Activated naive CD4-positive, alpha-beta T cell treated with anti-CD3 and anti-CD28 coated beads, Interleukin-2, amount 50 U/mL, for 72 hours (primary cell): ENCODE measurements around the gene CAPG. TPM values are rescaled to one million over a fixed set of nuclear protein-coding genes. Genes with fewer than 3 reads are reported as not detected.
A peak's percentile ranks its signal among the peaks of the same experiment; 100 is the strongest.
"Not testable (repeated sequence)": the region's sequence is repeated elsewhere in the genome, so short reads cannot be mapped to it uniquely, and the experiment has no call there.

ENCODE experiments used
- ATAC-seq, 2 donors: fragments of 150-1000 bp; cut with Tn5 transposase; 2 replicates each; pipeline ENCODE4 v1.10.0; 2021; ENCODE audit warnings: mild to moderate bottlenecking in 2 of 2, moderate library complexity in 2 of 2
- DNase-seq, 2 donors: peaks; one replicate each; pipeline ENCODE4 v3.0.0; 2021 to 2022; ENCODE audit warnings: low spot score in 2 of 2
- H3K27ac Mint-ChIP-seq, 2 donors: one replicate each; pipeline ENCODE4 v1.8.0; 2022; ENCODE audit warnings: mild to moderate bottlenecking in 2 of 2, mixed read lengths in 2 of 2
- H3K36me3 Mint-ChIP-seq, 2 donors: one replicate each; pipeline ENCODE4 v1.8.0; 2022; ENCODE audit warnings: mixed read lengths in 2 of 2
- H3K9me3 Mint-ChIP-seq, 2 donors: one replicate each; pipeline ENCODE4 v1.8.0; 2022; ENCODE audit warnings: mixed read lengths in 2 of 2
- total RNA-seq, 2 donors: library from RNA; stranded (reverse); gene quantifications; one replicate each; pipeline ENCODE4 v1.2.3, GENCODE V29; 2022

Gene CAPG
- total RNA-seq, 2 donors from 2014 or later = 38.0 to 39.8 TPM

GRCh38 chr2:85394261-85394681 lies 15.9 kb downstream of the CAPG start:
- DNase-seq (peak in 1 of 2 donors; percentile 37), ATAC-seq (no peak)
- Mint-ChIP-seq H3K36me3 (no peaks in the 10 kb centered on the region), H3K9me3 (no peaks in the 10 kb centered on the region), H3K27ac (peak overlapping the region in 1 of 2 donors; percentile 24)

GRCh38 chr2:85393836-85394235 lies 16.3 kb downstream of the CAPG start:
- no peaks in the 10 kb centered on the region for H3K36me3 Mint-ChIP-seq
- ATAC-seq = no peak
- peak overlapping the region in 1 of 2 donors; percentile 24 for H3K27ac Mint-ChIP-seq
- H3K9me3 Mint-ChIP-seq = no peaks in the 10 kb centered on the region
- DNase-seq = peak in 1 of 2 donors; percentile 33

GRCh38 chr2:85390941-85391669 lies 19.1 kb downstream of the CAPG start:
- H3K27ac Mint-ChIP-seq = no peak overlapping the region
- peak; percentile 77 to 90 for ATAC-seq
- peak; percentile 57 to 80 for DNase-seq
- H3K36me3 Mint-ChIP-seq = no peaks in the 10 kb centered on the region
- no peaks in the 10 kb centered on the region for H3K9me3 Mint-ChIP-seq

GRCh38 chr2:85388878-85389538 lies 21.2 kb downstream of the CAPG start:
- Mint-ChIP-seq H3K27ac (peak overlapping the region; percentile 12 to 29), H3K36me3 (no peaks in the 10 kb centered on the region), H3K9me3 (no peaks in the 10 kb centered on the region)
- DNase-seq (peak in 1 of 2 donors; percentile 34), ATAC-seq (no peak)

DNA sequence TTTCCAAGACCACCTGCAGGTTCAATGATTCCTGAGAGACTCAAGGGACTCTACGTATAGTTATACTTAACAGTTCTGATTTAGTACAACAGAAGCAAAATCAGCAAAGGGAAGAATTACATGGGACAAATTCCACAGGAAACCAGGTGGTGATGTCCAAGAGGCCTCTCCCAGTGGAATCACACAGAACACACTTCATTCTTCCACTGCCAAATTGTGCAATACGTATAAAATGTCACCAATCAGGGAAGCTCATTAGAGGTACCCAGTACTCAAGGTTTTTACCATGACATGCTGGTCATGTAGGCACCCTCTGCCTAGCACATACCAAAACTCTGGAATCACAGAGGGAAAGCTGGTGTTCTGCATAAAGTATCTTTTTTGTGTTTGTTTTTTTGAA lies 22.4 kb downstream of the CAPG start:
- H3K27ac Mint-ChIP-seq = no peak overlapping the region
- DNase-seq = no peak
- ATAC-seq = no peak
- H3K9me3 Mint-ChIP-seq = no peaks in the 10 kb centered on the region
- no peaks in the 10 kb centered on the region for H3K36me3 Mint-ChIP-seq

GRCh38 chr2:85385746-85386145 lies 24.4 kb downstream of the CAPG start:
- peak overlapping the region in 1 of 2 donors; percentile 53 for H3K27ac Mint-ChIP-seq

GRCh38 chr2:85383850-85384249 lies 26.3 kb downstream of the CAPG start:
- H3K9me3 Mint-ChIP-seq = no peaks in the 10 kb centered on the region
- peaks cover 12 to 21% of the 10 kb centered on the region in 2 donors for H3K36me3 Mint-ChIP-seq
- ATAC-seq (peak in 1 of 2 donors; percentile 14), DNase-seq (no peak)
- H3K27ac Mint-ChIP-seq = peak overlapping the region in 1 of 2 donors; percentile 22

More at GRCh38 chr2:85385746-85386145, 24.4 kb downstream of the CAPG start:
- ATAC-seq (no peak), DNase-seq (peak in 1 of 2 donors; percentile 11)
- H3K36me3 Mint-ChIP-seq = peaks cover under 1 to 4% of the 10 kb centered on the region in 2 donors
- no peaks in the 10 kb centered on the region for H3K9me3 Mint-ChIP-seq

DNA sequence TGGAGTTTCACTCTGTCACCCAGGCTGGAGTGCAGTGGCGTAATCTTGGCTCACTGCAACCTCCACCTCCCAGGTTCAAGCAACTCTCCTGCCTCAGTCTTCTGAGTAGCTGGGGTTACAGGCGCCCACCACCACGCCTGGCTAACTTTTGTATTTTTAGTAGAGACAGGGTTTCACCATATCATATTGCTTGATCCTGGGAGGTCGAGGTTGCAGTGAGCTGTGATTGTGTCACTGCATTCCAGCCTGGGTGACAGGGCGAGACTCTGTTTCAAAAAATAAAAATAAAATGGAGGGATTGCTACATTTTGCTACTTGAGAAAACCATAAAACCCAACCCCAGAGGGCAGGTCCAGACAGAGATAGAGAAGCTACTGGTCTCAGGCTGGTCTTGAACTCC lies 27.0 kb downstream of the CAPG start:
- ATAC-seq, DNase-seq, H3K9me3 Mint-ChIP-seq: not testable (repeated sequence)
- peaks cover 19 to 28% of the 10 kb centered on the region in 2 donors for H3K36me3 Mint-ChIP-seq
- peak overlapping the region in 1 of 2 donors; percentile 22 for H3K27ac Mint-ChIP-seq

- DNase-seq (no peak), ATAC-seq (no peak)
- Mint-ChIP-seq H3K27ac (no peak overlapping the region), H3K36me3 (peaks cover 32 to 35% of the 10 kb centered on the region in 2 donors), H3K9me3 (no peaks in the 10 kb centered on the region)
These were observed 30.1 kb downstream of the CAPG start for GRCh38 chr2:85380048-85380447.

- Mint-ChIP-seq H3K9me3 (no peaks in the 10 kb centered on the region), H3K36me3 (peaks cover 36 to 46% of the 10 kb centered on the region in 2 donors), H3K27ac (no peak overlapping the region)
- DNase-seq (no peak), ATAC-seq (no peak)
These were observed 31.9 kb downstream of the CAPG start for GRCh38 chr2:85378257-85378656.

DNA sequence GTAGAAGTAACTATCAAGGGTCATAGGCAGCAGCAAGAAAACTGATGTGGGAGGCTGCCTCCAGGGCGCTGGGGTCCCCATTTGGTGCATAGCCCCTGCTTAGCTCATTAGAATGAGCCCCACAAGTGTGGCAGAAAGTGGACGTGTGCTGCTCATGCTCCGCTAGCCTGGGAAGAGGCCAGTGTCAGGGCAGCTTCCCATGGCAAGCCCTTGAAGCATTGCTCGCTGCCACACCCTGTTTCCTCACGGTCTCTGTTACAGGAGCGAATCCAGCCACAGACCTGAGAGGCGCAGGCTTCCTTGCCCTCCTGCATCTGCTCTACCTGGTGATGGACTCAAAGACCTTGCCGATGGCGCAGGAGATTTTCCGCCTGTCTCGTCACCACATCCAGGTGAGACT lies 33.1 kb downstream of the CAPG start:
- H3K9me3 Mint-ChIP-seq = no peaks in the 10 kb centered on the region
- peaks cover 36 to 48% of the 10 kb centered on the region in 2 donors for H3K36me3 Mint-ChIP-seq
- no peak overlapping the region for H3K27ac Mint-ChIP-seq
- DNase-seq = peak in 1 of 2 donors; percentile 35
- no peak for ATAC-seq

- DNase-seq (no peak), ATAC-seq (no peak)
- peaks cover 36 to 48% of the 10 kb centered on the region in 2 donors for H3K36me3 Mint-ChIP-seq
- H3K27ac Mint-ChIP-seq = peak overlapping the region in 1 of 2 donors; percentile 45
- H3K9me3 Mint-ChIP-seq = no peaks in the 10 kb centered on the region
These were observed 33.7 kb downstream of the CAPG start for GRCh38 chr2:85376291-85377065.

- peaks cover 5 to 12% of the 10 kb centered on the region in 2 donors for H3K36me3 Mint-ChIP-seq
- H3K27ac Mint-ChIP-seq = peak overlapping the region in 1 of 2 donors; percentile 74
- H3K9me3 Mint-ChIP-seq = no peaks in the 10 kb centered on the region
- DNase-seq (peak in 1 of 2 donors; percentile 21), ATAC-seq (no peak)
These were observed 39.1 kb downstream of the CAPG start for GRCh38 chr2:85371045-85371444.

DNA sequence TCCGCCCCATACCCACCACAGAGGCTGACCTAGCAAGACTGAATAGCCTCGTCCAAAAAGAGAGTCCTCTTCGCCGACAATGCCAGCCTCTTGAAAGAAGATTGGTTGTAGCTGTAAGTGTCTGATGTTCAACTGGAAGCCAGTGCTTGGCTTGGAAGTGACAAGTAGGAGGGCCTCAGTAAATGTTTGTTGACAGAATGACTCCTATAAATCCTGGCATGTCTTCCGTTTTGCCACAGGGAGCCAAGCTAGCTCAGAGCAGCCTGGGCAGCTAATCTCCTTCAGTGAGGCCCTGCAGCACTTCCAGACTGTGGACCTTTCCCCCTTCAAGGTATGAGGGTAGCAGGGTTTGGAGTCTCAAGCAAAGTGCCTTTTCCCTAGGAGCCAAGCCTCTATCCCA lies 40.7 kb downstream of the CAPG start:
- ATAC-seq = no peak
- H3K27ac Mint-ChIP-seq = no peak overlapping the region
- H3K36me3 Mint-ChIP-seq = peaks cover 5 to 12% of the 10 kb centered on the region in 2 donors
- DNase-seq = no peak
- no peaks in the 10 kb centered on the region for H3K9me3 Mint-ChIP-seq

DNA sequence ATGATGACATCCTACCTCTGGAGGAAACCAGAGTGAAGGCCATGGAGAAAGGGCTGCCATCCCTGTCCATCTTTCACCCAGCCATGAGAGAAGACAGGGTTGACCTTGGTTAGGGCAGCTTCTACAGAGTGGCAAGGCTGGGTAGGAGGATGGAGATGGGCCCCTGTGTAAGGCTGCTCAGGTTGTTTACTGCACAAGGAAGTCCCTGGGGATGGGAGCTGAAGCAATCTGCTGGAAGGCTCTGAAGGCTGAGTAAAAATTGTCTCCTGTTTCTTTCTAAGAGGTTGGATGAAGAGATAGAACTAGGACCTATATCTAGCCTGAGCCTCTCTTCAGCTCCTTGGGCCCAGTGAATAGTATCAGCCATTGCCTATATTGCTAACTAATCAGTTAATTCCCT lies 41.2 kb downstream of the CAPG start:
- DNase-seq = peak in 1 of 2 donors; percentile 16
- no peak overlapping the region for H3K27ac Mint-ChIP-seq
- H3K9me3 Mint-ChIP-seq = no peaks in the 10 kb centered on the region
- peaks cover 2 to 9% of the 10 kb centered on the region in 2 donors for H3K36me3 Mint-ChIP-seq
- ATAC-seq = no peak

- DNase-seq (no peak), ATAC-seq (no peak)
- peaks cover 0 to 7% of the 10 kb centered on the region in 2 donors for H3K36me3 Mint-ChIP-seq
- no peaks in the 10 kb centered on the region for H3K9me3 Mint-ChIP-seq
- no peak overlapping the region for H3K27ac Mint-ChIP-seq
These were observed 43.0 kb downstream of the CAPG start for GRCh38 chr2:85367180-85367579.
